ENCODE data around the gene MYBPH. TPM values are rescaled to one million over a fixed set of nuclear protein-coding genes. Genes with fewer than 3 reads are reported as not detected.

Gene MYBPH
- polyA plus RNA-seq, 2 donors, result not detected

DNA sequence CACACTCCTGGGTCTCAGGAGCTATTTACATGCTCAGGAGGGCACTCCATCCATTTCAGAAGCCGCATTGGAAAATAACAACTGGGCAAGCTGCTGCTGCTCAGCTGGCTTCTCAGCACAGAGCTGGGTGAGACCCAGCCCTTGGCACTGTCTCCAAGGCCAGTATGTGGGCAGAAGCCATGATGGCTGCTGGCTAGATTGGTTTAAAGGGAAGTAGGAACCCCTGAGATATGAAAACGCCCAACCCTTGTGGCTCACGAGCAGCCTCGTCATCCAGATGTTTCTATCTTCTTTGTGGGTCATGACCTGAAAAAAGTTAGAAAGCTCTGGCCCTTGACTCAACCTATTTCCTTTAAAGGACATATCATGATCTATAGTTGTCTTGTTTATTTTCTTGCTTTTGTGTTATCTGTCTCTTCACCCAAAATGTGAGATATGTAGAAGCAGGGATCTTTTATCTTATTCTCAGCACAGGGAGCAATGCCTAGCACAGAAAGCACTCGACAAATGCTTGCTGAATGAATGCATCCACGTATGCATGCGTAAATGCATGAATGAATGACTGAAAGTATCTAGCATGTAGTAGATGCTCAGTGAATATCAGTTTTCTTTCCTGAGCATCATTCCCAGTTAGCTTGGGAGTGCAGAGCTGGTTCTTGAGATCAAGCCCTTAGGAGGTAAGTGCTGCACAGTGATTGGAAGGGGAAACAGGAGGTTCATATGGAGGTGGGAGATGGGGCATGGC is 11.6 kb downstream of the MYBPH start:
- Histone ChIP-seq H3K4me1 (ENCODE audit: control insufficient read depth in 2 of 2, insufficient read depth in 2 of 2, low read length in 1 of 2) (no peaks in the 10 kb centered on the region), H3K27me3 (ENCODE audit: control insufficient read depth in 1 of 2, insufficient read depth in 2 of 2, low read length in 2 of 2) (no peaks in the 10 kb centered on the region), H3K36me3 (ENCODE audit: control insufficient read depth in 2 of 2, insufficient read depth in 2 of 2, low read length in 1 of 2) (no peaks in the 10 kb centered on the region), H3K27ac (ENCODE audit: low read depth in 2 of 2, low read length in 1 of 2) (no peak overlapping the region), H3K4me3 (ENCODE audit: low read depth in 1 of 2, low read length in 2 of 2) (no peak overlapping the region), H3K9me3 (ENCODE audit: control insufficient read depth in 2 of 2, insufficient read depth in 1 of 2, low read depth in 1 of 2, low read length in 1 of 2) (no peaks in the 10 kb centered on the region)
- 67 to 72% methylated on average over 7 of the region's 7 CpGs for WGBS, 2 donors

DNA sequence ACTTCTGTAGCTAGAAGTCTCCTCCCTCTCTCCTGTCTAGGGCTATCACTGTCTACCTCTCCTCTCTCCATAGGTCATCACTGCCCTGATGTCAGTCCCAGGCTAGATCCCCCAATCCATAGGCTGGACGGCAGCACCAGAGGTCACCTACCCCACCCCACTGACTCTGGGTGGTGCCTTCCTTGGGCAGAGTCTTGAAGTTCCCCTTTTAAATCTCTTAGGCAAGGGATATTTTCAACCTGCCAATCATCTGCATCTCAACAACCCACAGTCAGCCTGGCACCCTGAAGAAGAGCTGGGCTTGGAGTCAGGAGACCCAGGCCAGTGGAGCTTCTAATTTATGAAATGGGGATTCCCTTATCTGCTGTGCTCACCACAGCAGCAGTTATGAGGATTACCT is 13.2 kb downstream of the MYBPH start:
- Histone ChIP-seq H3K27ac (ENCODE audit: low read depth in 2 of 2, low read length in 1 of 2) (no peak overlapping the region), H3K36me3 (ENCODE audit: control insufficient read depth in 2 of 2, insufficient read depth in 2 of 2, low read length in 1 of 2) (no peaks in the 10 kb centered on the region), H3K27me3 (ENCODE audit: control insufficient read depth in 1 of 2, insufficient read depth in 2 of 2, low read length in 2 of 2) (no peaks in the 10 kb centered on the region), H3K4me3 (ENCODE audit: low read depth in 1 of 2, low read length in 2 of 2) (no peak overlapping the region), H3K4me1 (ENCODE audit: control insufficient read depth in 2 of 2, insufficient read depth in 2 of 2, low read length in 1 of 2) (no peaks in the 10 kb centered on the region), H3K9me3 (ENCODE audit: control insufficient read depth in 2 of 2, insufficient read depth in 1 of 2, low read depth in 1 of 2, low read length in 1 of 2) (no peaks in the 10 kb centered on the region)
- WGBS, 2 donors, result 82 to 83% methylated on average over 1 of the region's 1 CpG

DNA sequence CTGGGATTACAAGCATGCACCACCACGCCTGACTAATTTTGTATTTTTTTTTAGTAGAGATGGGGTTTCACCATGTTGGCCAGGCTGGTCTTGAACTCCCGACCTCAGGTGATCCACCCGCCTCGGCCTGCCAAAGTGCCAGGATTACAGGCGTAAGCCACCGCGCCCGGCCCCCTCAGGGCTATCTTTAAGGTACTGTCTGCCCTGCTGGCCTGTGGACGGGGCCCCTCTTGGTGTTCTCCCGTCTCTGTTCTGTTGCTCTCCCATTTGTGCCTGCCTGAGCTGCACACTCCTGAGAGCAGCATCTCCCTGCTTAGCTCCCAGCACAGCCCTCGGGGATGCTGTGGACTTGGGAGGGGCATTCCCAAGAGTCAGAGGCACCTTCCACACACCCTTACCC is 13.9 kb downstream of the MYBPH start:
- no peaks in the 10 kb centered on the region for H3K36me3 ChIP-seq (ENCODE audit: control insufficient read depth in 2 of 2, insufficient read depth in 2 of 2, low read length in 1 of 2)
- 79% methylated on average over 11 of the region's 11 CpGs for WGBS, 2 donors

GRCh38 chr1:203161175-203161574 is 14.5 kb downstream of the MYBPH start:
- Histone ChIP-seq H3K4me3 (ENCODE audit: low read depth in 1 of 2, low read length in 2 of 2) (no peak overlapping the region), H3K9me3 (ENCODE audit: control insufficient read depth in 2 of 2, insufficient read depth in 1 of 2, low read depth in 1 of 2, low read length in 1 of 2) (no peaks in the 10 kb centered on the region), H3K27ac (ENCODE audit: low read depth in 2 of 2, low read length in 1 of 2) (no peak overlapping the region), H3K36me3 (ENCODE audit: control insufficient read depth in 2 of 2, insufficient read depth in 2 of 2, low read length in 1 of 2) (no peaks in the 10 kb centered on the region), H3K27me3 (ENCODE audit: control insufficient read depth in 1 of 2, insufficient read depth in 2 of 2, low read length in 2 of 2) (no peaks in the 10 kb centered on the region), H3K4me1 (ENCODE audit: control insufficient read depth in 2 of 2, insufficient read depth in 2 of 2, low read length in 1 of 2) (no peaks in the 10 kb centered on the region)
- WGBS, 2 donors, result 50% methylated on average over 6 of the region's 6 CpGs

More for the DNA sequence above, 13.9 kb downstream of the MYBPH start:
- Histone ChIP-seq H3K9me3 (ENCODE audit: control insufficient read depth in 2 of 2, insufficient read depth in 1 of 2, low read depth in 1 of 2, low read length in 1 of 2) (no peaks in the 10 kb centered on the region), H3K27ac (ENCODE audit: low read depth in 2 of 2, low read length in 1 of 2) (no peak overlapping the region), H3K27me3 (ENCODE audit: control insufficient read depth in 1 of 2, insufficient read depth in 2 of 2, low read length in 2 of 2) (no peaks in the 10 kb centered on the region), H3K4me3 (ENCODE audit: low read depth in 1 of 2, low read length in 2 of 2) (no peak overlapping the region), H3K4me1 (ENCODE audit: control insufficient read depth in 2 of 2, insufficient read depth in 2 of 2, low read length in 1 of 2) (no peaks in the 10 kb centered on the region)

- Histone ChIP-seq H3K36me3 (ENCODE audit: control insufficient read depth in 2 of 2, insufficient read depth in 2 of 2, low read length in 1 of 2) (no peaks in the 10 kb centered on the region), H3K27ac (ENCODE audit: low read depth in 2 of 2, low read length in 1 of 2) (no peak overlapping the region), H3K4me3 (ENCODE audit: low read depth in 1 of 2, low read length in 2 of 2) (no peak overlapping the region), H3K9me3 (ENCODE audit: control insufficient read depth in 2 of 2, insufficient read depth in 1 of 2, low read depth in 1 of 2, low read length in 1 of 2) (no peaks in the 10 kb centered on the region), H3K4me1 (ENCODE audit: control insufficient read depth in 2 of 2, insufficient read depth in 2 of 2, low read length in 1 of 2) (no peaks in the 10 kb centered on the region), H3K27me3 (ENCODE audit: control insufficient read depth in 1 of 2, insufficient read depth in 2 of 2, low read length in 2 of 2) (no peaks in the 10 kb centered on the region)
- WGBS, 2 donors, result 65 to 78% methylated on average over 1 of the region's 1 CpG
Measured at GRCh38 chr1:203159844-203160243, 15.8 kb downstream of the MYBPH start.

GRCh38 chr1:203158960-203159665 is 16.5 kb downstream of the MYBPH start:
- H3K27ac ChIP-seq (ENCODE audit: low read depth in 2 of 2, low read length in 1 of 2), result no peak overlapping the region
- H3K4me3 ChIP-seq (ENCODE audit: low read depth in 1 of 2, low read length in 2 of 2), result no peak overlapping the region
- WGBS, 2 donors, result 82 to 84% methylated on average over 9 of the region's 9 CpGs
- H3K9me3 ChIP-seq (ENCODE audit: control insufficient read depth in 2 of 2, insufficient read depth in 1 of 2, low read depth in 1 of 2, low read length in 1 of 2), result no peaks in the 10 kb centered on the region
- H3K27me3 ChIP-seq (ENCODE audit: control insufficient read depth in 1 of 2, insufficient read depth in 2 of 2, low read length in 2 of 2), result no peaks in the 10 kb centered on the region
- no peaks in the 10 kb centered on the region for H3K36me3 ChIP-seq (ENCODE audit: control insufficient read depth in 2 of 2, insufficient read depth in 2 of 2, low read length in 1 of 2)
- no peaks in the 10 kb centered on the region for H3K4me1 ChIP-seq (ENCODE audit: control insufficient read depth in 2 of 2, insufficient read depth in 2 of 2, low read length in 1 of 2)

GRCh38 chr1:203158423-203158822 is 17.2 kb downstream of the MYBPH start:
- no peak overlapping the region for H3K27ac ChIP-seq (ENCODE audit: low read depth in 2 of 2, low read length in 1 of 2)
- no peaks in the 10 kb centered on the region for H3K27me3 ChIP-seq (ENCODE audit: control insufficient read depth in 1 of 2, insufficient read depth in 2 of 2, low read length in 2 of 2)
- no peak overlapping the region for H3K4me3 ChIP-seq (ENCODE audit: low read depth in 1 of 2, low read length in 2 of 2)
- 74 to 77% methylated on average over 1 of the region's 1 CpG for WGBS, 2 donors
- no peaks in the 10 kb centered on the region for H3K36me3 ChIP-seq (ENCODE audit: control insufficient read depth in 2 of 2, insufficient read depth in 2 of 2, low read length in 1 of 2)
- H3K9me3 ChIP-seq (ENCODE audit: control insufficient read depth in 2 of 2, insufficient read depth in 1 of 2, low read depth in 1 of 2, low read length in 1 of 2), result no peaks in the 10 kb centered on the region
- H3K4me1 ChIP-seq (ENCODE audit: control insufficient read depth in 2 of 2, insufficient read depth in 2 of 2, low read length in 1 of 2), result no peaks in the 10 kb centered on the region

- Histone ChIP-seq H3K36me3 (ENCODE audit: control insufficient read depth in 2 of 2, insufficient read depth in 2 of 2, low read length in 1 of 2) (no peaks in the 10 kb centered on the region), H3K4me1 (ENCODE audit: control insufficient read depth in 2 of 2, insufficient read depth in 2 of 2, low read length in 1 of 2) (no peaks in the 10 kb centered on the region), H3K4me3 (ENCODE audit: low read depth in 1 of 2, low read length in 2 of 2) (no peak overlapping the region), H3K27me3 (ENCODE audit: control insufficient read depth in 1 of 2, insufficient read depth in 2 of 2, low read length in 2 of 2) (no peaks in the 10 kb centered on the region), H3K9me3 (ENCODE audit: control insufficient read depth in 2 of 2, insufficient read depth in 1 of 2, low read depth in 1 of 2, low read length in 1 of 2) (no peaks in the 10 kb centered on the region), H3K27ac (ENCODE audit: low read depth in 2 of 2, low read length in 1 of 2) (no peak overlapping the region)
- 60 to 64% methylated on average over 1 of the region's 1 CpG for WGBS, 2 donors
Measured at GRCh38 chr1:203156280-203156679, 19.3 kb downstream of the MYBPH start.

GRCh38 chr1:203153989-203154821 is 21.4 kb downstream of the MYBPH start:
- Histone ChIP-seq H3K4me3 (ENCODE audit: low read depth in 1 of 2, low read length in 2 of 2) (no peak overlapping the region), H3K36me3 (ENCODE audit: control insufficient read depth in 2 of 2, insufficient read depth in 2 of 2, low read length in 1 of 2) (no peaks in the 10 kb centered on the region), H3K9me3 (ENCODE audit: control insufficient read depth in 2 of 2, insufficient read depth in 1 of 2, low read depth in 1 of 2, low read length in 1 of 2) (no peaks in the 10 kb centered on the region), H3K4me1 (ENCODE audit: control insufficient read depth in 2 of 2, insufficient read depth in 2 of 2, low read length in 1 of 2) (no peaks in the 10 kb centered on the region), H3K27me3 (ENCODE audit: control insufficient read depth in 1 of 2, insufficient read depth in 2 of 2, low read length in 2 of 2) (no peaks in the 10 kb centered on the region), H3K27ac (ENCODE audit: low read depth in 2 of 2, low read length in 1 of 2) (no peak overlapping the region)
- 75 to 79% methylated on average over 13 of the region's 13 CpGs for WGBS, 2 donors
